Activated CD4-positive, alpha-beta T cell treated with anti-CD3 and anti-CD28 coated beads, Interleukin-2, amount 50 U/mL, for 48 hours (primary cell): ENCODE measurements around the gene WDR27.
"Not testable (repeated sequence)": the region's sequence is repeated elsewhere in the genome, so short reads cannot be mapped to it uniquely, and the experiment has no call there.

Experiments used
- DNase-seq, 2 experiments: peaks; one replicate each; pipeline ENCODE4 v3.0.0-alpha.2; 2020

WDR27 gene

GRCh38 chr6:169638915-169639314 is 62.9 kb downstream of the WDR27 start:
- DNase-seq: no peak

- DNase-seq: no peak
Observed at GRCh38 chr6:169638388-169638787, 63.4 kb downstream of the WDR27 start.

- no peak for DNase-seq
Observed at GRCh38 chr6:169635345-169635744, 66.5 kb downstream of the WDR27 start.

- no peak for DNase-seq
Observed at GRCh38 chr6:169632841-169633240, 69.0 kb downstream of the WDR27 start.

- no peak for DNase-seq
Observed at GRCh38 chr6:169629256-169629655, 72.6 kb downstream of the WDR27 start.

- DNase-seq: no peak
Observed at GRCh38 chr6:169627736-169628607, 73.9 kb downstream of the WDR27 start.

GRCh38 chr6:169626649-169627048 is 75.2 kb downstream of the WDR27 start:
- DNase-seq: no peak

GRCh38 chr6:169626169-169626568 is 75.7 kb downstream of the WDR27 start:
- no peak for DNase-seq

- DNase-seq: no peak
Observed at GRCh38 chr6:169625376-169625775, 76.5 kb downstream of the WDR27 start.

GRCh38 chr6:169624785-169625184 is 77.0 kb downstream of the WDR27 start:
- DNase-seq: no peak

- no peak for DNase-seq
Observed at GRCh38 chr6:169623975-169624374, 77.9 kb downstream of the WDR27 start.

- DNase-seq: no peak
Observed at GRCh38 chr6:169623343-169623742, 78.5 kb downstream of the WDR27 start.

GRCh38 chr6:169622618-169623017 is 79.2 kb downstream of the WDR27 start:
- DNase-seq: no peak

- no peak for DNase-seq
Observed at GRCh38 chr6:169621311-169621710, 80.5 kb downstream of the WDR27 start.

GRCh38 chr6:169620171-169621130 is 81.4 kb downstream of the WDR27 start:
- no peak for DNase-seq

GRCh38 chr6:169619650-169620049 is 82.2 kb downstream of the WDR27 start:
- DNase-seq: no peak

GRCh38 chr6:169618526-169619490 is 83.0 kb downstream of the WDR27 start:
- DNase-seq: no peak

- DNase-seq: no peak
Observed at GRCh38 chr6:169617562-169617961, 84.3 kb downstream of the WDR27 start.

GRCh38 chr6:169608609-169609008 is 93.2 kb downstream of the WDR27 start:
- DNase-seq: not testable (repeated sequence)

GRCh38 chr6:169604076-169604475 is 97.8 kb downstream of the WDR27 start:
- DNase-seq: no peak

GRCh38 chr6:169601129-169601528 is 100.7 kb downstream of the WDR27 start:
- DNase-seq: not testable (repeated sequence)

- DNase-seq: no peak
Observed at GRCh38 chr6:169592558-169592957, 109.3 kb downstream of the WDR27 start.
